ENCODE measurements around the gene PPP2R5A. TPM values are rescaled to one million over a fixed set of nuclear protein-coding genes. Genes with fewer than 3 reads are reported as not detected.

The PPP2R5A gene
- total RNA-seq, 2 experiments from 2014 or later = 28.0 to 36.0 TPM

DNA sequence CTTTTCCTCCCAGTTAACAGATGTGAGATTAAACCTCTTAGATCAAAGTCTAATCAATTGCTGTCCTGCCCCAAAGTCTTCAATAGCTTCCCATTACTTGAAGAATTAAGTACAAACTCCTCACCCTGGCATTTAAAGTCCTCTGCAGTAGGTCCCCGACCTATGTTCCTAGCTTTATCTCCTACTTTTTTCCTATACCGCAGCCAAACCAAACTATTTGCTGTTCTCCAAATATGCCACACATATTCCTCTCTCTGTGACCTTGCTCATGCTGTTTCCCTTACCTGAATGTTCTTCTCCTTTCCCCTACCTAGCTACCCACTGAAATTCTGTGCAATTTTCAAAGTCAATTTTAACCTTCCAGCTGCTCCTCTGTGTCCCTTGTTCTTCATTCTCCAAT, 14.0 kb upstream of the PPP2R5A start:
- H3K4me2 ChIP-seq (ENCODE audit: low read length) = no peak overlapping the region
- DNase-seq (ENCODE audit: low spot score) = no peak
- H3K4me3 ChIP-seq (ENCODE audit: low read depth, low read length, poor library complexity, severe bottlenecking) = no peak overlapping the region
- TF ChIP-seq EZH2phosphoT487 (IDR thresholded peaks at IDR 0.05; ENCODE audit: borderline replicate concordance, low read depth, low read length) = no peak
- TF ChIP-seq, protein P1, sequence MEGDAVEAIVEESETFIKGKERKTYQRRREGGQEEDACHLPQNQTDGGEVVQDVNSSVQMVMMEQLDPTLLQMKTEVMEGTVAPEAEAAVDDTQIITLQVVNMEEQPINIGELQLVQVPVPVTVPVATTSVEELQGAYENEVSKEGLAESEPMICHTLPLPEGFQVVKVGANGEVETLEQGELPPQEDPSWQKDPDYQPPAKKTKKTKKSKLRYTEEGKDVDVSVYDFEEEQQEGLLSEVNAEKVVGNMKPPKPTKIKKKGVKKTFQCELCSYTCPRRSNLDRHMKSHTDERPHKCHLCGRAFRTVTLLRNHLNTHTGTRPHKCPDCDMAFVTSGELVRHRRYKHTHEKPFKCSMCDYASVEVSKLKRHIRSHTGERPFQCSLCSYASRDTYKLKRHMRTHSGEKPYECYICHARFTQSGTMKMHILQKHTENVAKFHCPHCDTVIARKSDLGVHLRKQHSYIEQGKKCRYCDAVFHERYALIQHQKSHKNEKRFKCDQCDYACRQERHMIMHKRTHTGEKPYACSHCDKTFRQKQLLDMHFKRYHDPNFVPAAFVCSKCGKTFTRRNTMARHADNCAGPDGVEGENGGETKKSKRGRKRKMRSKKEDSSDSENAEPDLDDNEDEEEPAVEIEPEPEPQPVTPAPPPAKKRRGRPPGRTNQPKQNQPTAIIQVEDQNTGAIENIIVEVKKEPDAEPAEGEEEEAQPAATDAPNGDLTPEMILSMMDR (conservative IDR thresholded peaks at IDR 0.05; ENCODE audit: low read length) = no peak
- H2AFZ ChIP-seq (ENCODE audit: low read length) = no peak overlapping the region
- H3K9me3 ChIP-seq (ENCODE audit: low read length) = no peaks in the 10 kb centered on the region
- intact Hi-C loops (cut with micrococcal nuclease; ENCODE audit: unreplicated experiment) = no loop called here
- ChIA-PET CTCF (ENCODE audit: unreplicated experiment) (no interaction called here), POLR2A (interaction anchor here (0.9 to 1.3 kb wide), 2 partner anchors 15 to 402 kb away, joined by 3 to 5 read pairs; no protein-coding TSS in a partner anchor)
- no TSS peak for BruUV-seq (replicated peaks)
- no peaks in the 10 kb centered on the region for H4K20me1 ChIP-seq (ENCODE audit: insufficient read depth, low read length)
- H3K27ac ChIP-seq (ENCODE audit: low read depth, low read length, poor library complexity, severe bottlenecking) = no peak overlapping the region
- no peaks in the 10 kb centered on the region for H3K9me2 ChIP-seq (ENCODE audit: insufficient read depth, low read length)
- no peaks in the 10 kb centered on the region for H3K4me1 ChIP-seq (ENCODE audit: insufficient read depth, low read length, poor library complexity, severe bottlenecking)
- no peaks in the 10 kb centered on the region for H3K79me2 ChIP-seq (ENCODE audit: insufficient read depth, low read depth, low read length)
- H3K36me3 ChIP-seq (ENCODE audit: insufficient read depth, low read length) = no peaks in the 10 kb centered on the region

DNA sequence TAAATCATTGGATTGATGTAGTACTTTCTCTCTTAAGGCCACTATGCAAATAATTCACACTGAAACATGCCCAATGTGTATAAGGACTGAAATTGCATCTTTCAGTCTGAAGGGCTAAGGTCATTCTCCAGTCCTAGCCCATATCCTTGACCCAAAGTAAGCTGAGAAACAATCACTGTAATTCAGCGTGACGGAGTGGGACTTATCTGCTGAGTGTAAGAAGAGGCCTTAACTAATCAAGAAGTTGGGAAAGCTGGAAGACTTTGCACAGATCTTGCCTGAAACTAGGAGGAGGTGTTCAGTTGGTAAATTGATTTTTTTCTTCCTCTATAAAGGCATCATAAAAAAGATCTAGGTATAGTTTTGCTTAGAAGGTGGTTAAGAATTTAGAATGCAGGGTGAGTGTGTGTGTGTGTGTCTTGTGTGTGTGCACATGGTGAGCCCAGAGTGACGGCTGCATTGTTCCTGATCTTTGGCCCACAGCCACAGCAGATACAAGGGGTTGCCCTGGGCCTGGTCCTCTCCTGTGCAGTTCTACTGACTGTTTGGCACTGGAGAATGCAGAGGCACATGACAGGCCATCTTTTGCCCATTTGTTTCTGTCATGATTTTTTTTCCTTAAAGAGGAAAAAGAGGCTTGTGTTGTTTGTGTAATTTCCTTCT, 13.3 kb upstream of the PPP2R5A start:
- intact Hi-C loops (cut with micrococcal nuclease; ENCODE audit: unreplicated experiment) = no loop called here
- ChIA-PET POLR2A (interaction anchor here (0.9 to 1.3 kb wide), 2 partner anchors 15 to 403 kb away, joined by 3 to 5 read pairs; no protein-coding TSS in a partner anchor), CTCF (ENCODE audit: unreplicated experiment) (no interaction called here)
- DNase-seq (ENCODE audit: low spot score) = no peak
- no peak overlapping the region for H3K4me3 ChIP-seq (ENCODE audit: low read depth, low read length, poor library complexity, severe bottlenecking)
- no peak for TF ChIP-seq EZH2phosphoT487 (IDR thresholded peaks at IDR 0.05; ENCODE audit: borderline replicate concordance, low read depth, low read length)
- TF ChIP-seq, protein P1 (conservative IDR thresholded peaks at IDR 0.05; ENCODE audit: low read length) = no peak
- no peak overlapping the region for H3K27ac ChIP-seq (ENCODE audit: low read depth, low read length, poor library complexity, severe bottlenecking)
- no peaks in the 10 kb centered on the region for H3K4me1 ChIP-seq (ENCODE audit: insufficient read depth, low read length, poor library complexity, severe bottlenecking)
- no peaks in the 10 kb centered on the region for H4K20me1 ChIP-seq (ENCODE audit: insufficient read depth, low read length)
- H3K36me3 ChIP-seq (ENCODE audit: insufficient read depth, low read length) = no peaks in the 10 kb centered on the region
- H3K9me3 ChIP-seq (ENCODE audit: low read length) = no peaks in the 10 kb centered on the region
- no TSS peak for BruUV-seq (replicated peaks)
- no peak overlapping the region for H3K4me2 ChIP-seq (ENCODE audit: low read length)
- no peak overlapping the region for H2AFZ ChIP-seq (ENCODE audit: low read length)
- H3K9me2 ChIP-seq (ENCODE audit: insufficient read depth, low read length) = no peaks in the 10 kb centered on the region
- no peaks in the 10 kb centered on the region for H3K79me2 ChIP-seq (ENCODE audit: insufficient read depth, low read depth, low read length)

DNA sequence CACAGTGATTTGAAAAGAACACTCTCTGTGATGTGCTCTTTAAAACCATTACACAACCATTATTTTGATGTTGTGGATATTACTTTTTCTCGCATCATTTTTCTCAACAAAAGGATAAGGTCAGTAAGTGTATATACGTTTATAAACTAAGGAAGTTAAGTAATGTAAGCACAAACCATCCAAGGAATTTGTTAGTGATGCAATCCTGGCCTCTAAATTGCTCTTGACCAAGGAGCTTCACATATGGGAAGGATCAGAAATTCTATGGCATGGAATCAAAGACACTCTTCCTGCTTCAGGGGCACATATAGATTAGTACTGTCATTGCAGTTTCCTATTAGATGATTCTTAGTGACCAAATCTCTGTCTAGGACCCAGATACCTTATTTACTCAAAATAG, 3.6 kb upstream of the PPP2R5A start:
- Histone ChIP-seq H3K79me2 (ENCODE audit: insufficient read depth, low read depth, low read length) (peaks cover 3% of the 10 kb centered on the region), H3K36me3 (ENCODE audit: insufficient read depth, low read length) (no peaks in the 10 kb centered on the region), H3K9me3 (ENCODE audit: low read length) (no peaks in the 10 kb centered on the region), H2AFZ (ENCODE audit: low read length) (no peak overlapping the region), H3K4me2 (ENCODE audit: low read length) (no peak overlapping the region), H3K27ac (ENCODE audit: low read depth, low read length, poor library complexity, severe bottlenecking) (no peak overlapping the region), H3K4me3 (ENCODE audit: low read depth, low read length, poor library complexity, severe bottlenecking) (no peak overlapping the region), H3K4me1 (ENCODE audit: insufficient read depth, low read length, poor library complexity, severe bottlenecking) (peaks cover 8% of the 10 kb centered on the region), H3K9me2 (ENCODE audit: insufficient read depth, low read length) (no peaks in the 10 kb centered on the region), H4K20me1 (ENCODE audit: insufficient read depth, low read length) (no peaks in the 10 kb centered on the region; the same call in 1 of the 2 replicates)
- BruUV-seq (replicated peaks) = no TSS peak
- DNase-seq (ENCODE audit: low spot score) = no peak
- no peak for TF ChIP-seq EZH2phosphoT487 (IDR thresholded peaks at IDR 0.05; ENCODE audit: borderline replicate concordance, low read depth, low read length)
- TF ChIP-seq, protein P1 (conservative IDR thresholded peaks at IDR 0.05; ENCODE audit: low read length) = no peak
- intact Hi-C loops (cut with micrococcal nuclease; ENCODE audit: unreplicated experiment) = loop anchor here (10.0 kb wide), 2 partner anchors 173 to 957 kb away; partner anchors contain the start of gene TRAF5
- CTCF ChIA-PET (ENCODE audit: unreplicated experiment) = no interaction called here
- POLR2A ChIA-PET = no interaction called here
